IPS DF 4.7 (cell line): Measurements from ENCODE around the gene PURA.
"Not testable (repeated sequence)": the region's sequence is repeated elsewhere in the genome, so short reads cannot be mapped to it uniquely, and the experiment has no call there.

Experiments used
- DNase-seq: peaks from one replicate; pipeline ENCODE4 v3.0.0-alpha.2; 2013; ENCODE audit warnings: low spot score; ENCODE audit errors: extremely low read depth

The PURA gene

GRCh38 chr5:140135127-140135526 is 21.2 kb downstream of the PURA start:
- DNase-seq: no peak

- DNase-seq: no peak
Observed at GRCh38 chr5:140136624-140137023, 22.7 kb downstream of the PURA start.

- DNase-seq: no peak
Observed at GRCh38 chr5:140140435-140140834, 26.5 kb downstream of the PURA start.

GRCh38 chr5:140141241-140141640 is 27.3 kb downstream of the PURA start:
- DNase-seq: no peak

- no peak for DNase-seq
Observed at GRCh38 chr5:140142246-140142645, 28.3 kb downstream of the PURA start.

GRCh38 chr5:140142856-140143255 is 28.9 kb downstream of the PURA start:
- no peak for DNase-seq

- no peak for DNase-seq
Observed at GRCh38 chr5:140143521-140144258, 29.8 kb downstream of the PURA start.

GRCh38 chr5:140145256-140145655 is 31.3 kb downstream of the PURA start:
- DNase-seq: no peak

GRCh38 chr5:140145818-140146522 is 32.1 kb downstream of the PURA start:
- no peak for DNase-seq

- DNase-seq: no peak
Observed at GRCh38 chr5:140146523-140146842, 32.6 kb downstream of the PURA start.

GRCh38 chr5:140147460-140147859 is 33.6 kb downstream of the PURA start:
- no peak for DNase-seq

GRCh38 chr5:140148508-140148907 is 34.6 kb downstream of the PURA start:
- DNase-seq: no peak

GRCh38 chr5:140150201-140150600 is 36.3 kb downstream of the PURA start:
- no peak for DNase-seq

GRCh38 chr5:140151144-140152021 is 37.5 kb downstream of the PURA start:
- DNase-seq: no peak

GRCh38 chr5:140152022-140152999 is 38.4 kb downstream of the PURA start:
- DNase-seq: no peak

GRCh38 chr5:140153255-140153654 is 39.3 kb downstream of the PURA start:
- DNase-seq: no peak

GRCh38 chr5:140153905-140154304 is 40.0 kb downstream of the PURA start:
- DNase-seq: no peak

GRCh38 chr5:140154710-140155381 is 40.9 kb downstream of the PURA start:
- not testable (repeated sequence) for DNase-seq

- no peak for DNase-seq
Observed at GRCh38 chr5:140157032-140157781, 43.3 kb downstream of the PURA start.
